GM23248 (cell line): ENCODE measurements around the gene RCOR2. TPM values are rescaled to one million over a fixed set of nuclear protein-coding genes. Genes with fewer than 3 reads are reported as not detected.

ENCODE experiments used
- DNase-seq: peaks from one replicate; pipeline ENCODE4 v3.0.0-alpha.2; 2015
- H2AFZ ChIP-seq: fragments of 200-600 bp; sonication (generic); 2 replicates; pipeline ENCODE4 v1.6.1; 2016; ENCODE audit warnings: antibody characterized with exemption
- H3F3A ChIP-seq: fragments of 200-600 bp; sonication (generic); 2 replicates; pipeline ENCODE4 v1.6.1; 2016; ENCODE audit warnings: mild to moderate bottlenecking, antibody characterized with exemption, mixed run types; ENCODE audit not compliant: insufficient read depth
- H3K27ac ChIP-seq: fragments of 200-600 bp; sonication (generic); 2 replicates; pipeline ENCODE4 v1.5.1; 2016; ENCODE audit warnings: mild to moderate bottlenecking
- H3K27me3 ChIP-seq: fragments of 200-600 bp; sonication (generic); replicated peaks from 2 replicates; pipeline ENCODE4 v1.6.1; 2016; ENCODE audit warnings: mild to moderate bottlenecking; ENCODE audit not compliant: insufficient read depth
- H3K36me3 ChIP-seq: fragments of 200-600 bp; sonication (generic); 2 replicates; pipeline ENCODE4 v1.6.1; 2016; ENCODE audit warnings: low read depth, mild to moderate bottlenecking
- H3K4me1 ChIP-seq: fragments of 200-600 bp; sonication (generic); 2 replicates; pipeline ENCODE4 v1.6.1; 2016; ENCODE audit warnings: mild to moderate bottlenecking; ENCODE audit not compliant: insufficient read depth
- H3K4me2 ChIP-seq: fragments of 200-600 bp; sonication (generic); one replicate; pipeline ENCODE4 v1.6.1; 2016; ENCODE audit warnings: mild to moderate bottlenecking; ENCODE audit not compliant: unreplicated experiment
- H3K4me3 ChIP-seq: fragments of 200-600 bp; sonication (generic); 2 replicates; pipeline ENCODE4 v1.5.1; 2016; ENCODE audit warnings: mild to moderate bottlenecking
- H3K79me2 ChIP-seq: fragments of 200-600 bp; sonication (generic); 2 replicates; pipeline ENCODE4 v1.6.1; 2016; ENCODE audit warnings: mild to moderate bottlenecking; ENCODE audit not compliant: insufficient read depth
- H3K9ac ChIP-seq: fragments of 200-600 bp; sonication (generic); 2 replicates; pipeline ENCODE4 v1.6.1; 2016; ENCODE audit warnings: mild to moderate bottlenecking
- H3K9me2 ChIP-seq: fragments of 200-600 bp; sonication (generic); 2 replicates; pipeline ENCODE4 v1.6.1; 2016; ENCODE audit warnings: mixed run types, mild to moderate bottlenecking, moderate library complexity; ENCODE audit not compliant: insufficient read depth
- H3K9me3 ChIP-seq: fragments of 200-600 bp; sonication (generic); one replicate; pipeline ENCODE4 v1.6.1; 2017; ENCODE audit warnings: low read depth
- H4K20me1 ChIP-seq: fragments of 200-600 bp; sonication (generic); 2 replicates; pipeline ENCODE4 v1.6.0; 2016; ENCODE audit not compliant: insufficient read depth
- EZH2 ChIP-seq: fragments of 200-600 bp; sonication (generic); IDR thresholded peaks from 2 replicates; pipeline ENCODE4 v1.6.1; 2018; ENCODE audit warnings: antibody characterized with exemption, mild to moderate bottlenecking; ENCODE audit not compliant: insufficient read depth, poor library complexity, severe bottlenecking
- EZH2phosphoT487 ChIP-seq: fragments of 200-600 bp; sonication (generic); IDR thresholded peaks from 2 replicates; pipeline ENCODE4 v1.6.1; 2018; ENCODE audit warnings: antibody characterized with exemption, moderate library complexity, mild to moderate bottlenecking, low read depth; ENCODE audit not compliant: insufficient read depth
- WGBS, 2 experiments: methylation state at CpG; one replicate each; pipeline ENCODE4 v1.1.6; 2015 to 2017; ENCODE audit warnings: low lambda C conversion rate in 2 of 2, low coverage in 1 of 2; ENCODE audit errors: missing lambda C conversion rate in 2 of 2; 5-methylcytosine and 5-hydroxymethylcytosine counted together
- in situ Hi-C: fragments of 300-500 bp; cut with MboI; formaldehyde crosslinking; loops from 2 replicates; pipeline ENCODE4 v1.15.0; 2020
- polyA plus RNA-seq: library from polyadenylated mRNA; unstranded; fragments of >200 nt; fragmentation: Nextera tagmentation; extraction: Ambion mirVana; gene quantifications from 2 replicates; pipeline ENCODE4 v1.2.1, GENCODE V29; 2016
- total RNA-seq: library from RNA; depleted of rRNA; stranded (reverse); fragments of >200 nt; shearing (Covaris generic); gene quantifications from 2 replicates; pipeline ENCODE4 v1.2.3, GENCODE V29; 2014

The RCOR2 gene
- total and polyA plus RNA-seq, 2 experiments from 2014 or later, result 1.8 TPM; not detected in 1

DNA sequence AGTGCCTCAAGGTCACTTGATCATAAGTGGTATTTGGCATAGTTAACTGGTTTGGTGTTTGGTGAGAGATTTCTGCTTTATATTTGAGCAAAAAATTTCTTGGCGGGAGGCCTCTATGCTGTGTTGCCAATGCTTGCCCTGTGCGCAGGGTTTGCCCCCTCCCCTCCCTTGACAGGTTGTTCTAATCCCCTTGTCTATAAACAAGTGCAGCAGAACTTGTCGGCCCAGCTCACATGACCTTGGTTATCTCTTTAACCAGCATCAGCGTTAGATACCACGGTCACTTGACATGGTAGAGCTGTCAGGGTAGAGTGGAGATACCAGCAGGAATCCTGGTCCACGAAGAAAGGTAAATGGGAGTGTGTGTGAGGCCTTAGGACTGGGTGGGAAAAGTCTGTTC is 42.5 kb downstream of the RCOR2 start:
- H4K20me1 ChIP-seq, result peaks cover 24% of the 10 kb centered on the region; the same call in 1 of the 2 replicates

GRCh38 chr11:63873311-63873710 is 43.7 kb downstream of the RCOR2 start:
- no peaks in the 10 kb centered on the region for H3K9me3 ChIP-seq
- H3K9me2 ChIP-seq, result no peaks in the 10 kb centered on the region
- DNase-seq, result no peak
- TF ChIP-seq EZH2phosphoT487 (no peak), EZH2 (no peak)
- H3K4me1 ChIP-seq, result peaks cover 27% of the 10 kb centered on the region
- peaks cover 26% of the 10 kb centered on the region for H3F3A ChIP-seq
- no peak overlapping the region for H3K27ac ChIP-seq
- 85 to 88% methylated on average over 5 of the region's 5 CpGs for WGBS, 2 experiments
- H3K4me3 ChIP-seq, result no peak overlapping the region
- no peaks in the 10 kb centered on the region for H3K36me3 ChIP-seq
- H2AFZ ChIP-seq, result no peak overlapping the region
- in situ Hi-C loops, result no loop called here
- H3K79me2 ChIP-seq, result peaks cover 87% of the 10 kb centered on the region
- no peaks in the 10 kb centered on the region for H3K27me3 ChIP-seq
- H3K9ac ChIP-seq, result no peak overlapping the region
- peaks cover 22% of the 10 kb centered on the region for H4K20me1 ChIP-seq
- no peak overlapping the region for H3K4me2 ChIP-seq

More for the DNA sequence above, 42.5 kb downstream of the RCOR2 start:
- Histone ChIP-seq H3K4me2 (no peak overlapping the region), H3F3A (peaks cover 31% of the 10 kb centered on the region), H3K27me3 (no peaks in the 10 kb centered on the region), H3K27ac (no peak overlapping the region), H3K36me3 (no peaks in the 10 kb centered on the region), H3K9ac (no peak overlapping the region), H2AFZ (no peak overlapping the region), H3K79me2 (peaks cover 87% of the 10 kb centered on the region), H3K9me2 (no peaks in the 10 kb centered on the region), H3K4me3 (no peak overlapping the region), H3K9me3 (no peaks in the 10 kb centered on the region), H3K4me1 (peaks cover 23% of the 10 kb centered on the region)
- TF ChIP-seq EZH2phosphoT487 (no peak), EZH2 (no peak)
- in situ Hi-C loops, result no loop called here
- WGBS, 2 experiments, result 68 to 69% methylated on average over 6 of the region's 6 CpGs
- no peak for DNase-seq

- no peak overlapping the region for H3K4me3 ChIP-seq
- no peak overlapping the region for H2AFZ ChIP-seq
- in situ Hi-C loops, result no loop called here
- H3K4me2 ChIP-seq, result no peak overlapping the region
- no peaks in the 10 kb centered on the region for H3K9me2 ChIP-seq
- peaks cover 87% of the 10 kb centered on the region for H3K79me2 ChIP-seq
- WGBS, 2 experiments, result 82 to 95% methylated on average over 5 of the region's 5 CpGs
- no peak overlapping the region for H3K27ac ChIP-seq
- no peak for TF ChIP-seq EZH2phosphoT487
- TF ChIP-seq EZH2, result no peak
- no peak for DNase-seq
- no peaks in the 10 kb centered on the region for H3K36me3 ChIP-seq
- no peak overlapping the region for H3K9ac ChIP-seq
- H3K4me1 ChIP-seq, result peaks cover 28% of the 10 kb centered on the region
- H3K9me3 ChIP-seq, result no peaks in the 10 kb centered on the region
- H3F3A ChIP-seq, result peaks cover 29% of the 10 kb centered on the region
- H4K20me1 ChIP-seq, result peaks cover 21% of the 10 kb centered on the region
- no peaks in the 10 kb centered on the region for H3K27me3 ChIP-seq
Measured at GRCh38 chr11:63872800-63873197, 44.2 kb downstream of the RCOR2 start.

- Histone ChIP-seq H2AFZ (no peak overlapping the region), H3F3A (peaks cover 30% of the 10 kb centered on the region), H3K4me1 (peaks cover 28% of the 10 kb centered on the region), H3K79me2 (peaks cover 87% of the 10 kb centered on the region), H3K27ac (peak overlapping the region; percentile 47), H3K9ac (0 out of 2 replicates have a peak overlapping the region, but pooled peaks have one; percentile 22), H3K27me3 (no peaks in the 10 kb centered on the region), H3K4me3 (peak overlapping the region; percentile 42; the same call in 1 of the 2 replicates), H4K20me1 (peaks cover 21% of the 10 kb centered on the region), H3K9me3 (no peaks in the 10 kb centered on the region), H3K36me3 (no peaks in the 10 kb centered on the region), H3K4me2 (peak overlapping the region; percentile 60), H3K9me2 (no peaks in the 10 kb centered on the region)
- TF ChIP-seq EZH2phosphoT487 (0 out of 2 replicates have a peak, but pooled peaks have one; percentile 36), EZH2 (no peak)
- WGBS, 2 experiments, result 9 to 23% methylated on average over 9 to 11 of the region's 11 CpGs
- peak; percentile 98 for DNase-seq
- in situ Hi-C loops, result no loop called here
Measured at GRCh38 chr11:63871962-63872799, 44.8 kb downstream of the RCOR2 start.
